SU-DHL-6 (cell line): Measurements from ENCODE around the gene MEIS2.

Experiments
- CTCF ChIP-seq: fragments of 200-600 bp; sonication (generic); IDR thresholded peaks from one replicate; pipeline ENCODE4 v1.5.1; 2017; ENCODE audit warnings: antibody characterized with exemption, mild to moderate bottlenecking, low read length, moderate library complexity; ENCODE audit not compliant: insufficient read depth, poor library complexity, severe bottlenecking
- EZH2phosphoT487 ChIP-seq: fragments of 200-600 bp; sonication (generic), shearing (Covaris generic); conservative IDR thresholded peaks from 2 replicates; pipeline ENCODE4 v1.6.1; 2018; ENCODE audit warnings: mild to moderate bottlenecking, antibody characterized with exemption, low read length, moderate library complexity, mixed read lengths

GRCh38 chr15:36942248-36942827, 158.0 kb downstream of the MEIS2 start:
- TF ChIP-seq CTCF (no peak), EZH2phosphoT487 (no peak)
